Measurements from ENCODE around the gene PSMA2.

DNA sequence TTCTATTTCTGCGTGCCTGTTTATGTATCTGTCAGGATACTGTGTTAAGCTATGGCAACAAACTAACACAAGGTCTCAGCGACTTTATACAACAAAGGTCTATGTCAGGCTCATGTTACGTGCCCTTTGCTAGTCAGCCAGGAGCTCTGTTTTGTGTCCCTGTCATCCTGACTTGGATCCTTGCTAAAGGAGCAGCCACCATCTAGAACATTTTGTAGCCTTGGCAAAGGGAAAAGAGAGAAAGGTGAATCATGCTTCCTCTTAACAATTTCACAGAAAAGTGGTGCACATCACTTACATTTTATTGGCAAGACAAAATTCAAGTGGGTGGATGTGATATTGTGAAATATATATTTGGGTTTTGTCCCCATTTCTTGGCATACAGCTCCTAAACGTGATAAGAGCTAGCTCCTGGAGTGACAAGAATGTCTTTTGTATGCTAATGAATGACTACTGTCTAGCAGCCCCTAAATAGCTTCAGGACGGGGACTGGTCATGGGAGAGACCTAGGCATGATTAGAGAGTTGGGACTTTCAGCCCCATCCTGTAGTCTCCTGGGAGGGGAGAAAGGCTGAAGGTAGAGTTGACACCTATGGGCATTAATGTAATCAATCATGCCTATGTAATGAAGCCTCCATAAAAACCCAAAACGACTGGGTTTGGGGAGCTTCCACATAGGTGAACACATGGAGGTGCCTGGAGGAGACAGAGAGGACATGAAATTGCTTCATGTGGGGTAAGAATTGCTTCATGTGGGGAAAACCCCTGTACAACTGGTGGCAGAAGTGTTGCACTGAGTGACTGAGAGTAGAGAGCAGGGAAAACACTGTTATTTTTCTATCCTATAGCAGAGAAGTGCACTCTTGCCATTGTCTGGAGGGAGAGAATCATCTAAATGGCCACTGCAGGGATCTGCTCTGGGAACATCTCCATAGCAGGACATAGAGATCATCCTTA lies 33.2 kb upstream of the PSMA2 start:
- TF ChIP-seq, protein P1, sequence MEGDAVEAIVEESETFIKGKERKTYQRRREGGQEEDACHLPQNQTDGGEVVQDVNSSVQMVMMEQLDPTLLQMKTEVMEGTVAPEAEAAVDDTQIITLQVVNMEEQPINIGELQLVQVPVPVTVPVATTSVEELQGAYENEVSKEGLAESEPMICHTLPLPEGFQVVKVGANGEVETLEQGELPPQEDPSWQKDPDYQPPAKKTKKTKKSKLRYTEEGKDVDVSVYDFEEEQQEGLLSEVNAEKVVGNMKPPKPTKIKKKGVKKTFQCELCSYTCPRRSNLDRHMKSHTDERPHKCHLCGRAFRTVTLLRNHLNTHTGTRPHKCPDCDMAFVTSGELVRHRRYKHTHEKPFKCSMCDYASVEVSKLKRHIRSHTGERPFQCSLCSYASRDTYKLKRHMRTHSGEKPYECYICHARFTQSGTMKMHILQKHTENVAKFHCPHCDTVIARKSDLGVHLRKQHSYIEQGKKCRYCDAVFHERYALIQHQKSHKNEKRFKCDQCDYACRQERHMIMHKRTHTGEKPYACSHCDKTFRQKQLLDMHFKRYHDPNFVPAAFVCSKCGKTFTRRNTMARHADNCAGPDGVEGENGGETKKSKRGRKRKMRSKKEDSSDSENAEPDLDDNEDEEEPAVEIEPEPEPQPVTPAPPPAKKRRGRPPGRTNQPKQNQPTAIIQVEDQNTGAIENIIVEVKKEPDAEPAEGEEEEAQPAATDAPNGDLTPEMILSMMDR (conservative IDR thresholded peaks at IDR 0.05 in 1 of 2, IDR thresholded peaks at IDR 0.05 in 1 of 2; ENCODE audit: low read depth in 1 of 2, low read length in 2 of 2): no peak
- no peak for TF ChIP-seq EZH2 (IDR thresholded peaks at IDR 0.05; ENCODE audit: low read length, missing control alignments)

Measured in fibroblast of lung (primary cell).